ENCODE results near the gene PCSK7.

Gene PCSK7

DNA sequence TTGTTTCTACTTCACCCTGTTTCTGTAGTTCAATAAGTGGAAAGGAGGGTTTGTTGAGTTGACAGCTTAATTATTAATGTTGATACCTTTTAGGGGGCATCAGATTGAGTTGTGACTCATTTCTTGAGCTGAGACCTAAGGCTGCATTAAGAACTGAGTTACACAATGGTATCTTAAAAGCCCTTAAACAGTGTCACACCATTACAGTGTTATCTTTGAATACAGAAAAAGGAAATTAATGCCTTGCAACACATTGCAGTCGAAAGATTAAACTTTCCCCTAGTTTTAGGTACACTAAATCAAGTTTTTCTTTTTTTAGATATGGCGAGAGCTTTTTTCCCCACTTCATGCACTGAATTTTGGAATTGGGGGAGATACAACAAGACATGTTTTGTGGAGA lies 71.0 kb downstream of the PCSK7 start:
- DNase-seq: no peak
- Histone ChIP-seq H4K20me1 (ENCODE audit: insufficient read depth, low read length) (peaks cover 7% of the 10 kb centered on the region), H3K36me3 (replicated peaks; ENCODE audit: insufficient read depth, low read length) (peaks cover 13% of the 10 kb centered on the region; the same call in 1 of the 2 replicates)

DNA sequence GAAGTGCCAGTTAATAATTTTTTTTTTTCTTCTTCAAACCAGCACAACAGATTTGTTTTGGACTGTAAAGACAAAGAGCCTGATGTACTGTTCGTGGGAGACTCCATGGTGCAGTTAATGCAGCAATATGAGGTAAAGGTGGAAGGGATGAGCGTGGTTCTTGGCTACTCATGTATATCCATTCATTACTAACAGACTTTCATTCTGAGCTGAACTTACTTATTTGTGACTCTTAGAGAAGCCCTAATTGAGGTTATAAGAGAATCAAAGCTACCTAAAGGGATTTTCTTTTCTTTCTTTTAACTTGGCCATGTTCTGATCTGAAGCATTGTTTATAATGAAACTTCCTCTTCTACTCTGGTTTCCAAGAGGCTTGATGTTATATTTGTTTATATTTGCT lies 72.0 kb downstream of the PCSK7 start:
- H3F3A ChIP-seq (ENCODE audit: insufficient read depth, low read length): no peaks in the 10 kb centered on the region
- H3K9ac ChIP-seq (ENCODE audit: low read length): no peak overlapping the region
- no peaks in the 10 kb centered on the region for H3K27me3 ChIP-seq (replicated peaks; ENCODE audit: insufficient read depth, low read length)
- no peaks in the 10 kb centered on the region for H3K9me3 ChIP-seq (replicated peaks; ENCODE audit: insufficient read depth, low read length)
- no peak overlapping the region for H3K4me3 ChIP-seq (ENCODE audit: low read length)
- no peak overlapping the region for H3K27ac ChIP-seq (ENCODE audit: low read length)
- peaks cover 72% of the 10 kb centered on the region for H3K79me2 ChIP-seq (ENCODE audit: low read length)
- peaks cover 13% of the 10 kb centered on the region; the same call in 1 of the 2 replicates for H3K36me3 ChIP-seq (replicated peaks; ENCODE audit: insufficient read depth, low read length)
- no peak overlapping the region for H3K4me2 ChIP-seq (ENCODE audit: low read depth, low read length)
- H2AFZ ChIP-seq (ENCODE audit: low read length): no peak overlapping the region
- no peaks in the 10 kb centered on the region for H3K4me1 ChIP-seq (ENCODE audit: low read length)
- TF ChIP-seq EZH2phosphoT487 (IDR thresholded peaks at IDR 0.05; ENCODE audit: low read length): no peak
- TF ChIP-seq, protein P1, sequence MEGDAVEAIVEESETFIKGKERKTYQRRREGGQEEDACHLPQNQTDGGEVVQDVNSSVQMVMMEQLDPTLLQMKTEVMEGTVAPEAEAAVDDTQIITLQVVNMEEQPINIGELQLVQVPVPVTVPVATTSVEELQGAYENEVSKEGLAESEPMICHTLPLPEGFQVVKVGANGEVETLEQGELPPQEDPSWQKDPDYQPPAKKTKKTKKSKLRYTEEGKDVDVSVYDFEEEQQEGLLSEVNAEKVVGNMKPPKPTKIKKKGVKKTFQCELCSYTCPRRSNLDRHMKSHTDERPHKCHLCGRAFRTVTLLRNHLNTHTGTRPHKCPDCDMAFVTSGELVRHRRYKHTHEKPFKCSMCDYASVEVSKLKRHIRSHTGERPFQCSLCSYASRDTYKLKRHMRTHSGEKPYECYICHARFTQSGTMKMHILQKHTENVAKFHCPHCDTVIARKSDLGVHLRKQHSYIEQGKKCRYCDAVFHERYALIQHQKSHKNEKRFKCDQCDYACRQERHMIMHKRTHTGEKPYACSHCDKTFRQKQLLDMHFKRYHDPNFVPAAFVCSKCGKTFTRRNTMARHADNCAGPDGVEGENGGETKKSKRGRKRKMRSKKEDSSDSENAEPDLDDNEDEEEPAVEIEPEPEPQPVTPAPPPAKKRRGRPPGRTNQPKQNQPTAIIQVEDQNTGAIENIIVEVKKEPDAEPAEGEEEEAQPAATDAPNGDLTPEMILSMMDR (IDR thresholded peaks at IDR 0.05; ENCODE audit: low read length): no peak
- no peak for TF ChIP-seq EZH2 (optimal IDR thresholded peaks at IDR 0.05; ENCODE audit: low read depth, low read length)
- no peaks in the 10 kb centered on the region for H3K9me2 ChIP-seq (replicated peaks; ENCODE audit: insufficient read depth, low read length)
- peaks cover 9% of the 10 kb centered on the region for H4K20me1 ChIP-seq (ENCODE audit: insufficient read depth, low read length)
- DNase-seq: no peak

More for the DNA sequence above, 71.0 kb downstream of the PCSK7 start:
- no peaks in the 10 kb centered on the region for H3F3A ChIP-seq (ENCODE audit: insufficient read depth, low read length)
- no peaks in the 10 kb centered on the region for H3K4me1 ChIP-seq (ENCODE audit: low read length)
- no peak overlapping the region for H2AFZ ChIP-seq (ENCODE audit: low read length)
- H3K4me3 ChIP-seq (ENCODE audit: low read length): no peak overlapping the region
- TF ChIP-seq EZH2phosphoT487 (IDR thresholded peaks at IDR 0.05; ENCODE audit: low read length): no peak
- TF ChIP-seq, protein P1 (IDR thresholded peaks at IDR 0.05; ENCODE audit: low read length): no peak
- H3K9me3 ChIP-seq (replicated peaks; ENCODE audit: insufficient read depth, low read length): no peaks in the 10 kb centered on the region
- no peaks in the 10 kb centered on the region for H3K27me3 ChIP-seq (replicated peaks; ENCODE audit: insufficient read depth, low read length)
- H3K4me2 ChIP-seq (ENCODE audit: low read depth, low read length): no peak overlapping the region
- no peaks in the 10 kb centered on the region for H3K9me2 ChIP-seq (replicated peaks; ENCODE audit: insufficient read depth, low read length)
- H3K79me2 ChIP-seq (ENCODE audit: low read length): peaks cover 63% of the 10 kb centered on the region
- H3K9ac ChIP-seq (ENCODE audit: low read length): no peak overlapping the region
- no peak overlapping the region for H3K27ac ChIP-seq (ENCODE audit: low read length)

DNA sequence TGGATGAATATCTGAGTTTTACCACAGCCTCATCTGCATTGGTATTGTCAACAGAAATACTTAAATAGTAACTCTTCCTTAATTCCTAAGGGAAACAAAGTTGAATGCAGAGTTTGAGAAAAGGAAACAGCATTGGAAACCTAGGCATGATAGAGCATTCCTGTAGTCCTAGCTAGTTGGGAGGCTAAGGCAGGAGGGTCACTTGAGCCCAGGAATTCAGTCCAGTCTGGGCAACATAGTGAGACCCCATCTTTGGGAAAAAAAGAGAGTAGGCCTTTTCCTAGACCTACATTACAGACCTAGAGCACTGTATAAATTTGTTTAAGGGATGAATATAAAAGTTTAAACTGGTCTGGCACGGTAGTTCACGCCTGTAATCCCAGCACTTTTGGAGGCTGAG lies 74.4 kb downstream of the PCSK7 start:
- TF ChIP-seq EZH2 (optimal IDR thresholded peaks at IDR 0.05; ENCODE audit: low read depth, low read length): no peak
- Histone ChIP-seq H3F3A (ENCODE audit: insufficient read depth, low read length) (no peaks in the 10 kb centered on the region), H3K27ac (ENCODE audit: low read length) (no peak overlapping the region), H3K36me3 (replicated peaks; ENCODE audit: insufficient read depth, low read length) (peaks cover 9% of the 10 kb centered on the region; the same call in 1 of the 2 replicates), H2AFZ (ENCODE audit: low read length) (no peak overlapping the region), H3K9ac (ENCODE audit: low read length) (no peak overlapping the region), H3K9me3 (replicated peaks; ENCODE audit: insufficient read depth, low read length) (no peaks in the 10 kb centered on the region), H3K79me2 (ENCODE audit: low read length) (peaks cover 93% of the 10 kb centered on the region), H4K20me1 (ENCODE audit: insufficient read depth, low read length) (peaks cover 20% of the 10 kb centered on the region), H3K9me2 (replicated peaks; ENCODE audit: insufficient read depth, low read length) (no peaks in the 10 kb centered on the region), H3K4me1 (ENCODE audit: low read length) (no peaks in the 10 kb centered on the region), H3K27me3 (replicated peaks; ENCODE audit: insufficient read depth, low read length) (no peaks in the 10 kb centered on the region), H3K4me3 (ENCODE audit: low read length) (no peak overlapping the region), H3K4me2 (ENCODE audit: low read depth, low read length) (no peak overlapping the region)
- DNase-seq: no peak

DNA sequence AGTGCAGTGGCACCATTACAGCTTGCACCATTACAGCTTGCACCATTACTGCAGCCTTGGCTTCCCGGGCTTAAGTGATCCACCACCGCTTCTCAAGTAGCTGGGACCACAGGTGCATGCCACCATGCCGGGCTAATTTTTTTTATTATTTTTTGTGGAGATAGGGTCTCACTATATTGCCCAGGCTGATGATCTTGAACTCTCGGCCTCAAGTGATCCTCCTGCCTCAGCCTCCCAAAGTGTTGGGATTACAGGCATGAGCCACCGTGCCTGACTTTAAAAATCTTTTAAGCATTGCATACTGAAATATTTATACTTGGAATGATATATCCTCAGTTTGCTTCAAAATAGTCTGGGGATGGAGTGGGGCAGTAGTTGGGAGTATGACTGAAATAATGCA lies 77.4 kb downstream of the PCSK7 start:
- no peak overlapping the region for H2AFZ ChIP-seq (ENCODE audit: low read length)
- H4K20me1 ChIP-seq (ENCODE audit: insufficient read depth, low read length): peaks cover 20% of the 10 kb centered on the region
- TF ChIP-seq EZH2phosphoT487 (IDR thresholded peaks at IDR 0.05; ENCODE audit: low read length) (no peak), EZH2 (optimal IDR thresholded peaks at IDR 0.05; ENCODE audit: low read depth, low read length) (no peak)
- TF ChIP-seq, protein P1 (IDR thresholded peaks at IDR 0.05; ENCODE audit: low read length): no peak
- no peak overlapping the region for H3K9ac ChIP-seq (ENCODE audit: low read length)
- DNase-seq: no peak
- no peaks in the 10 kb centered on the region for H3K9me3 ChIP-seq (replicated peaks; ENCODE audit: insufficient read depth, low read length)
- no peak overlapping the region for H3K4me3 ChIP-seq (ENCODE audit: low read length)
- no peak overlapping the region for H3K4me2 ChIP-seq (ENCODE audit: low read depth, low read length)
- H3F3A ChIP-seq (ENCODE audit: insufficient read depth, low read length): no peaks in the 10 kb centered on the region
- H3K27ac ChIP-seq (ENCODE audit: low read length): no peak overlapping the region
- 0 out of 2 replicates have a peak, but pooled peaks cover 3% of the 10 kb centered on the region for H3K36me3 ChIP-seq (replicated peaks; ENCODE audit: insufficient read depth, low read length)
- H3K4me1 ChIP-seq (ENCODE audit: low read length): no peaks in the 10 kb centered on the region
- peaks cover 97% of the 10 kb centered on the region for H3K79me2 ChIP-seq (ENCODE audit: low read length)
- H3K27me3 ChIP-seq (replicated peaks; ENCODE audit: insufficient read depth, low read length): no peaks in the 10 kb centered on the region
- no peaks in the 10 kb centered on the region for H3K9me2 ChIP-seq (replicated peaks; ENCODE audit: insufficient read depth, low read length)
